ENCODE measurements around the gene FBXO36. TPM values are rescaled to one million over a fixed set of nuclear protein-coding genes. Genes with fewer than 3 reads are reported as not detected.

The FBXO36 gene
- total and polyA plus RNA-seq, 2 of the 13 experiments (the other 11 are each of a cell fraction or from before 2014, with no cell fraction given), result 2.8 TPM

- TF ChIP-seq ZNF354B (CRISPR knock-in tag; IDR thresholded peaks at IDR 0.05) (no peak), ZNF274 (CRISPR knock-in tag; IDR thresholded peaks at IDR 0.05) (peak; percentile 12; the same call in 1 of the 2 replicates), ZNF564 (CRISPR knock-in tag; IDR thresholded peaks at IDR 0.05) (peak; percentile 55), SIX1 (CRISPR knock-in tag; IDR thresholded peaks at IDR 0.05; ENCODE audit: borderline replicate concordance) (peak; percentile 57; the same call in 1 of the 2 replicates), FOSL2 (CRISPR knock-in tag; IDR thresholded peaks at IDR 0.05) (peak; percentile 66), POGZ (CRISPR knock-in tag; IDR thresholded peaks at IDR 0.05) (peak; percentile 93), ZNF264 (CRISPR knock-in tag; IDR thresholded peaks at IDR 0.05) (0 out of 2 replicates have a peak, but pooled peaks have one; percentile 36), REST (IDR thresholded peaks at IDR 0.05; ENCODE audit: borderline replicate concordance in 1 of 2, low read depth in 1 of 2, low read length in 2 of 2) (no peak), ZFY (CRISPR knock-in tag; IDR thresholded peaks at IDR 0.05) (no peak; the same call in 1 of the 2 replicates), KLF13 (CRISPR knock-in tag; IDR thresholded peaks at IDR 0.05) (peak; percentile 77; the same call in 1 of the 2 replicates), POLR2G (IDR thresholded peaks at IDR 0.05; ENCODE audit: low read depth, low read length) (peak; percentile 63), ATF4 (CRISPR knock-in tag; IDR thresholded peaks at IDR 0.05) (peak in 1 of 2 experiments; percentile 64; a peak in 2 of 4 replicates), ZNF616 (CRISPR knock-in tag; IDR thresholded peaks at IDR 0.05; ENCODE audit: low read depth) (no peak), THRA (CRISPR knock-in tag; IDR thresholded peaks at IDR 0.05; ENCODE audit: borderline replicate concordance) (peak; percentile 11; the same call in 1 of the 2 replicates), NR2F2 (IDR thresholded peaks at IDR 0.05; ENCODE audit: borderline replicate concordance, low read depth) (peak; percentile 86), ZNF790 (CRISPR knock-in tag; IDR thresholded peaks at IDR 0.05; ENCODE audit: borderline replicate concordance) (no peak; the same call in 1 of the 2 replicates), HNRNPL (IDR thresholded peaks at IDR 0.05; ENCODE audit: low read depth, low read length) (0 out of 2 replicates have a peak, but pooled peaks have one; percentile 33), FOXJ3 (CRISPR knock-in tag; IDR thresholded peaks at IDR 0.05; ENCODE audit: borderline replicate concordance) (0 out of 2 replicates have a peak, but pooled peaks have one; percentile 9)
Observed at GRCh38 chr2:229921892-229922448, 333 bp upstream of the FBXO36 start, which contains the start of gene TRIP12 (continued).

Data from HepG2 (cell line).